Smooth muscle cell (in vitro differentiated cells): ENCODE measurements around the gene MYLK4. TPM values are rescaled to one million over a fixed set of nuclear protein-coding genes. Genes with fewer than 3 reads are reported as not detected.
A peak's percentile ranks its signal among the peaks of the same experiment; 100 is the strongest.

Experiments
- DNase-seq: peaks from one replicate; lab custom pipeline; 2025; ENCODE audit not compliant: unreplicated experiment; lab: John Stamatoyannopoulos, UW
- H2AFZ ChIP-seq: fragments of 200-600 bp; sonication (generic); 2 replicates; pipeline ENCODE4 v1.6.0; 2016; ENCODE audit warnings: antibody characterized with exemption, low read depth, mild to moderate bottlenecking
- H3F3A ChIP-seq: fragments of 200-600 bp; sonication (generic); 2 replicates; pipeline ENCODE4 v1.6.0; 2017; ENCODE audit warnings: antibody characterized with exemption, low read depth
- H3K27ac ChIP-seq: fragments of 200-600 bp; sonication (generic); 2 replicates; pipeline ENCODE4 v1.5.1; 2016; ENCODE audit warnings: low read depth, mild to moderate bottlenecking
- H3K27me3 ChIP-seq: fragments of 200-600 bp; sonication (generic); 2 replicates; pipeline ENCODE4 v1.6.1; 2016; ENCODE audit warnings: low read depth, mild to moderate bottlenecking
- H3K36me3 ChIP-seq: fragments of 200-600 bp; sonication (generic); 2 replicates; pipeline ENCODE4 v1.5.1; 2016; ENCODE audit warnings: low read depth
- H3K4me1 ChIP-seq: fragments of 200-600 bp; sonication (generic); 2 replicates; pipeline ENCODE4 v1.5.1; 2016; ENCODE audit warnings: low read depth
- H3K4me2 ChIP-seq: fragments of 200-600 bp; sonication (generic); 2 replicates; pipeline ENCODE4 v1.6.0; 2016; ENCODE audit warnings: mild to moderate bottlenecking
- H3K4me3 ChIP-seq: fragments of 200-600 bp; sonication (generic); 2 replicates; pipeline ENCODE4 v1.5.1; 2016; ENCODE audit warnings: mild to moderate bottlenecking
- H3K79me2 ChIP-seq: fragments of 200-600 bp; sonication (generic); 2 replicates; pipeline ENCODE4 v1.6.0; 2016; ENCODE audit warnings: low read depth, mild to moderate bottlenecking
- H3K9ac ChIP-seq: fragments of 200-600 bp; sonication (generic); 2 replicates; pipeline ENCODE4 v1.6.0; 2016; ENCODE audit warnings: low read depth
- H3K9me3 ChIP-seq: fragments of 200-600 bp; sonication (generic); replicated peaks from 2 replicates; pipeline ENCODE4 v1.5.1; 2016; ENCODE audit warnings: low read depth
- H4K20me1 ChIP-seq: fragments of 200-600 bp; sonication (generic); 2 replicates; pipeline ENCODE4 v1.6.0; 2016; ENCODE audit warnings: low read depth
- WGBS: methylation state at CpG from one replicate; pipeline ENCODE4 v1.1.7; 2016; ENCODE audit warnings: low lambda C conversion rate; 5-methylcytosine and 5-hydroxymethylcytosine counted together
- polyA plus RNA-seq: library from polyadenylated mRNA; unstranded; fragments of >200 nt; fragmentation: Nextera tagmentation; extraction: Ambion mirVana; gene quantifications from 2 replicates; pipeline ENCODE4 v1.2.1, GENCODE V29; 2016
- total RNA-seq: library from RNA; depleted of rRNA; stranded (reverse); fragments of >200 nt; gene quantifications from 2 replicates; pipeline ENCODE4 v1.2.3, GENCODE V29; 2014
- TF ChIP-seq, protein P1 (sequence below): fragments of 200-600 bp; sonication (generic); IDR thresholded peaks from 2 replicates; pipeline ENCODE4 v1.5.1; 2017; ENCODE audit warnings: borderline replicate concordance, mild to moderate bottlenecking, antibody characterized with exemption; ENCODE audit not compliant: insufficient read depth, poor library complexity, severe bottlenecking

Gene MYLK4
- total and polyA plus RNA-seq, 2 experiments from 2014 or later, result 0.21 to 0.90 TPM

DNA sequence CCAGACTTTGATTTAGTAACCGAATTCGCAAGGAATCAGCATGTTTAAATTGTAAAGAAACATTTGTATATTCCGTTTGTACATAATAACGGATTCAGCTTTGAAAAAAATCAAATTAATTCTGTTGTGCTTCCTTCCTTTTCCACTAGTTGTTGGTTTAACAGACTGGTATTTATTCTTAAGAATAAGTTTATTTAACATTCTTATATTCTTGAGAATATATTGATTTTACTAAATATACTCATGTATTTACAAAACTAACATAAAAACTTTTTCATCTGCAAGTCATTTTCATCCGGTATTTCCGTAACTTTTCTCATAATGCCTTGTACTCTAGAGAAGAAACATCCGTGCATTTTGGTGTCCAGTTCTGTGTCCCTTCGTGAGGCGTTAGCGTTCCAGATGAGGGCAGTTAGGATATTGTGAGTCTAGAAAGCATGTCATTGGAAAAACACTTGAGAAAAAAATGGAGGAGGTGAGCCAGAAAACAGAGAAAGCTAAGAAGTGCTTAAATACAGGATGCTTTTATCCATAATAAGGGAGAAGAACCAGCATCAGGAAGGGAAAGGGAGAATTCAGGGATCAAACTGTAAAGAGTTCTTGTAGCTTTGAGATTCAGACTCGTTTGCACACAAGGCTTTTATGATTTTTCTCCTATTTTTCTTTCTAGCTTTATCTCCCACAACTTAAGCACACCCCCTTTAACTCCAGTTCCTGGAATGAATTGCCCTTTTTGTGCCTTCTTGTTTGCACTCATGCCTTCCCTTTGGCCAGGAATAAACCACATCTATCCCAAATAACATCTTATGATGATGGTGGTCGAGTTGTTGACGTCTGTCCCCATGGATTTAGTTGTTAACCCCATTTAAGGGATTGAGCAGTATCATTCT, 16.3 kb upstream of the MYLK4 start:
- Histone ChIP-seq H3K9ac (peak overlapping the region; percentile 71), H3F3A (no peaks in the 10 kb centered on the region), H2AFZ (no peak overlapping the region), H3K4me2 (peak overlapping the region; percentile 89), H3K27me3 (no peaks in the 10 kb centered on the region), H3K4me1 (peaks cover 33% of the 10 kb centered on the region), H3K36me3 (peaks cover 3% of the 10 kb centered on the region), H4K20me1 (peaks cover 59% of the 10 kb centered on the region), H3K9me3 (no peaks in the 10 kb centered on the region), H3K27ac (no peak overlapping the region), H3K4me3 (peak overlapping the region; percentile 88), H3K79me2 (peaks cover 62% of the 10 kb centered on the region)
- TF ChIP-seq, protein P1, sequence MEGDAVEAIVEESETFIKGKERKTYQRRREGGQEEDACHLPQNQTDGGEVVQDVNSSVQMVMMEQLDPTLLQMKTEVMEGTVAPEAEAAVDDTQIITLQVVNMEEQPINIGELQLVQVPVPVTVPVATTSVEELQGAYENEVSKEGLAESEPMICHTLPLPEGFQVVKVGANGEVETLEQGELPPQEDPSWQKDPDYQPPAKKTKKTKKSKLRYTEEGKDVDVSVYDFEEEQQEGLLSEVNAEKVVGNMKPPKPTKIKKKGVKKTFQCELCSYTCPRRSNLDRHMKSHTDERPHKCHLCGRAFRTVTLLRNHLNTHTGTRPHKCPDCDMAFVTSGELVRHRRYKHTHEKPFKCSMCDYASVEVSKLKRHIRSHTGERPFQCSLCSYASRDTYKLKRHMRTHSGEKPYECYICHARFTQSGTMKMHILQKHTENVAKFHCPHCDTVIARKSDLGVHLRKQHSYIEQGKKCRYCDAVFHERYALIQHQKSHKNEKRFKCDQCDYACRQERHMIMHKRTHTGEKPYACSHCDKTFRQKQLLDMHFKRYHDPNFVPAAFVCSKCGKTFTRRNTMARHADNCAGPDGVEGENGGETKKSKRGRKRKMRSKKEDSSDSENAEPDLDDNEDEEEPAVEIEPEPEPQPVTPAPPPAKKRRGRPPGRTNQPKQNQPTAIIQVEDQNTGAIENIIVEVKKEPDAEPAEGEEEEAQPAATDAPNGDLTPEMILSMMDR, result no peak
- no peak for DNase-seq
- WGBS, result 17% methylated on average over 13 of the region's 13 CpGs

DNA sequence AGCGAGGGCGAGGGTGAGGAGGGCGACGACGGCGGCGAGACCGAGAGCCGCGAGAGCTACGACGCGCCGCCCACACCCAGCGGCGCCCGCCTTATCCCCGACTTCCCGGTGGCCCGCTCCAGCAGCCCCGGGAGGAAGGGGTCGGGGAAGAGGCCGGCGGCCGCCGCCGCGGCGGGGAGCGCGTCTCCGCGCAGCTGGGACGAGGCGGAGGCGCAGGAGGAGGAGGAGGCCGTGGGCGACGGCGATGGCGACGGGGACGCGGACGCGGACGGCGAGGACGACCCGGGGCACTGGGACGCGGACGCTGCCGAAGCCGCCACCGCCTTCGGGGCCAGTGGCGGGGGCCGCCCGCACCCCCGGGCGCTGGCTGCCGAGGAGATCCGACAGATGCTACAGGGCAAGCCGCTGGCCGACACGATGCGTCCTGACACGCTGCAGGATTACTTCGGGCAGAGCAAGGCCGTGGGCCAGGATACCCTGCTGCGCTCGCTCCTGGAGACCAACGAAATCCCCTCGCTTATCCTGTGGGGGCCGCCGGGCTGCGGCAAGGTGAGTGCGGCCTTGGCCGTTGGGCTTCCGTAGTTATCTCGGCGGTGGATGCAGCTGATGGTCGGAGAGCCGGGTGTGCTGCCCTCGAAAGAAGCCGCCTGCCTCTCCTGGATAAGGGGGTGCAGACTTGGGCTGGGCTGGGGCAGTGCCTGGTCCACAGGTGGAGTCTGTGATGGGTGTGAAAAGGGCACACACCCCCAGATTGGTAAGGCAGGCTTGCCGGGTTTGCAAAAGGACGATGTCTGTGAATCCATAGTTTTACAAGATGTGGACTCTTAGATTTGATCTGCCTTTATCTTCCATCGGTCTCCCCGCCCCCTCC, 15.4 kb upstream of the MYLK4 start:
- peak overlapping the region; percentile 74 for H3K27ac ChIP-seq
- H4K20me1 ChIP-seq, result peaks cover 50% of the 10 kb centered on the region
- no peaks in the 10 kb centered on the region for H3F3A ChIP-seq
- WGBS, result under 1% methylated on average over 77 of the region's 91 CpGs
- peak overlapping the region; percentile 76 for H2AFZ ChIP-seq
- no peaks in the 10 kb centered on the region for H3K27me3 ChIP-seq
- TF ChIP-seq, protein P1, result no peak
- peak overlapping the region; percentile 71 for H3K9ac ChIP-seq
- H3K4me3 ChIP-seq, result peak overlapping the region; percentile 88
- H3K4me1 ChIP-seq, result peaks cover 33% of the 10 kb centered on the region
- peaks cover 3% of the 10 kb centered on the region for H3K36me3 ChIP-seq
- no peaks in the 10 kb centered on the region for H3K9me3 ChIP-seq
- DNase-seq, result peak; percentile 41
- H3K4me2 ChIP-seq, result peak overlapping the region; percentile 89
- peaks cover 53% of the 10 kb centered on the region for H3K79me2 ChIP-seq

DNA sequence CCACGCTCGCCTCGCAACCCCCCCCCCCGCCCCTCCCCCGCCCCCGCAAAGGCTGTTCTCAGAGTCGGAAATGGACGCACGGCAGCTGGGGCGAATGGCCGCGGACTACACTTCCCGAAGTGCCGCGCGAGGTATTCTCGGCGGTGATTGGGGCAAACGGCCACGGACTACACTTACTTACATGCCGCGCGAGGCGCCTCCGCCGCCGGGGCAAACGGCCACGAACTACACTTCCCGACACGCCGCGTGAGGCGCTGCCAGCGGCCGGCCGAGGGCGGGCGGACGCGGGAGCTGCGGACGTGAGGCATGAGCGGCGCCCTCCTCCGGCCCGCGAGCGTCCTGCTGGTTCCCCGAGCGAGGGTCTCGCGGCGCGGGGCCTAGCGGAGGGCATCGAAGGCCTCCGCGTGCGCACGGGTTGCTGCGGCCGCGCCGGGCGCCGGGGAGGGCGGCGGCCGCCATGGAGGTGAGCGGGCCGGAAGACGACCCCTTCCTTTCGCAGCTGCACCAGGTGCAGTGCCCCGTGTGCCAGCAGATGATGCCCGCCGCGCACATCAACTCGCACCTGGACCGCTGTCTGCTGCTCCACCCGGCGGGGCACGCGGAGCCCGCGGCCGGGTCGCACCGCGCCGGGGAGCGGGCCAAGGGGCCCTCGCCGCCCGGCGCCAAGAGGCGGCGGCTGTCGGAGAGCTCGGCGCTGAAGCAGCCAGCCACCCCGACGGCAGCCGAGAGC, 14.6 kb upstream of the MYLK4 start, which contains the start of gene WRNIP1:
WRNIP1 (plus strand) TSS at position 228 of the 730 bp plus-strand sequence; CDS start at position 458, 230 bp downstream.
- H3K36me3 ChIP-seq, result peaks cover 3% of the 10 kb centered on the region
- H3K9ac ChIP-seq, result peak within 1 kb of the TSS; percentile 79
- no peaks in the 10 kb centered on the region for H3K9me3 ChIP-seq
- H3K4me2 ChIP-seq, result peak within 1 kb of the TSS; percentile 89
- H3K4me1 ChIP-seq, result peaks cover 33% of the 10 kb centered on the region
- peaks cover 42% of the 10 kb centered on the region for H4K20me1 ChIP-seq
- WGBS, result under 1% methylated on average over 74 of the region's 104 CpGs
- DNase-seq, result peak; percentile 96
- H2AFZ ChIP-seq, result peak within 1 kb of the TSS; percentile 83
- H3K27me3 ChIP-seq, result no peaks in the 10 kb centered on the region
- peaks cover 45% of the 10 kb centered on the region for H3K79me2 ChIP-seq
- H3K4me3 ChIP-seq, result peak within 1 kb of the TSS; percentile 88
- H3K27ac ChIP-seq, result peak within 1 kb of the TSS; percentile 79
- no peaks in the 10 kb centered on the region for H3F3A ChIP-seq
- TF ChIP-seq, protein P1, result peak; percentile 41
